Testis (tissue), 2 donors: ENCODE measurements around the gene ACER3.
"Not testable (repeated sequence)": the region's sequence is repeated elsewhere in the genome, so short reads cannot be mapped to it uniquely, and the experiment has no call there.

Source experiments
- POLR2A ChIP-seq: fragments of 450-650 bp; IDR thresholded peaks from one replicate; pipeline ENCODE4 v1.6.1; 2017; ENCODE audit warnings: antibody characterized with exemption, mild to moderate bottlenecking, moderate library complexity
- TF ChIP-seq, protein P1 (sequence below), 3 experiments: fragments of 450-650 bp in 2 of 3; fragments of 200-600 bp in 1 of 3; sonication (generic) in 1 of 3; IDR thresholded peaks; one replicate each; pipeline ENCODE4 v1.5.1; 2016 to 2019; ENCODE audit warnings: antibody characterized with exemption in 3 of 3, mild to moderate bottlenecking in 2 of 3, moderate library complexity in 1 of 3

DNA sequence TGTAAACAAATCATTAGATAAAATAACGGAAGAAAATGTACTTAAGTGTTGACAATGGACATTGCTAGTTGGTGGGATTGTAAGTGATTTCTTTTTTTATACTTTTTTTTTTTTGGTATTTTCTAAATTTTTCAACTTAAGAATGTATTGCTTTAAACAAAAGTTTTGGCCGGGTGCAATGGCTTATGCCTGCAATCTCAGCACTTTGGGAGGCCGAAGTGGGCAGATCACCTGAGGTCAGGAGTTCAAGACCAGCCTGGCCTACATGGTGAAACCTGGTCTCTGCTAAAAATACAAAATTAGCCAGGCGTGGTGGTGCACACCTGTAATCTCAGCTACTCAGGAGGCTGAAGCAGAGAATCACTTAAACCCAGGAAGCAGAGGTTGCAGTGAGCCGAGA, 5.0 kb upstream of the ACER3 start:
- TF ChIP-seq, protein P1, sequence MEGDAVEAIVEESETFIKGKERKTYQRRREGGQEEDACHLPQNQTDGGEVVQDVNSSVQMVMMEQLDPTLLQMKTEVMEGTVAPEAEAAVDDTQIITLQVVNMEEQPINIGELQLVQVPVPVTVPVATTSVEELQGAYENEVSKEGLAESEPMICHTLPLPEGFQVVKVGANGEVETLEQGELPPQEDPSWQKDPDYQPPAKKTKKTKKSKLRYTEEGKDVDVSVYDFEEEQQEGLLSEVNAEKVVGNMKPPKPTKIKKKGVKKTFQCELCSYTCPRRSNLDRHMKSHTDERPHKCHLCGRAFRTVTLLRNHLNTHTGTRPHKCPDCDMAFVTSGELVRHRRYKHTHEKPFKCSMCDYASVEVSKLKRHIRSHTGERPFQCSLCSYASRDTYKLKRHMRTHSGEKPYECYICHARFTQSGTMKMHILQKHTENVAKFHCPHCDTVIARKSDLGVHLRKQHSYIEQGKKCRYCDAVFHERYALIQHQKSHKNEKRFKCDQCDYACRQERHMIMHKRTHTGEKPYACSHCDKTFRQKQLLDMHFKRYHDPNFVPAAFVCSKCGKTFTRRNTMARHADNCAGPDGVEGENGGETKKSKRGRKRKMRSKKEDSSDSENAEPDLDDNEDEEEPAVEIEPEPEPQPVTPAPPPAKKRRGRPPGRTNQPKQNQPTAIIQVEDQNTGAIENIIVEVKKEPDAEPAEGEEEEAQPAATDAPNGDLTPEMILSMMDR (IDR thresholded peaks at IDR 0.05): not testable (repeated sequence)
- not testable (repeated sequence) for TF ChIP-seq POLR2A
